Measurements from ENCODE around the gene LRRC71. TPM values are rescaled to one million over a fixed set of nuclear protein-coding genes. Genes with fewer than 3 reads are reported as not detected.
"Not testable (repeated sequence)": the region's sequence is repeated elsewhere in the genome, so short reads cannot be mapped to it uniquely, and the experiment has no call there.

LRRC71 gene
- total RNA-seq, 1 experiment from 2014 or later, result 0.22 TPM

GRCh38 chr1:156926695-156927094 lies 6.3 kb downstream of the LRRC71 start:
- POLR2A ChIA-PET; H3K9me3 Mint-ChIP-seq; H3K36me3 Mint-ChIP-seq; ATAC-seq; H3K27ac Mint-ChIP-seq; DNase-seq (ENCODE audit: low spot score): not testable (repeated sequence)
- H3K27me3 Mint-ChIP-seq (ENCODE audit: low read depth), result peaks cover 98% of the 10 kb centered on the region
- CTCF ChIA-PET, result interaction anchor here (0.6 to 11.9 kb wide), 16 partner anchors 9 to 237 kb away, joined by 3 to 233 read pairs (median 18); partner anchors contain the start of genes CRABP2, INSRR, NTRK1 and PEAR1
- H3K4me1 Mint-ChIP-seq, result peaks cover 23% of the 10 kb centered on the region
- H3K4me3 Mint-ChIP-seq, result peak overlapping the region; percentile 68

- Mint-ChIP-seq H3K4me3 (peak overlapping the region; percentile 68), H3K27me3 (ENCODE audit: low read depth) (peaks cover 91% of the 10 kb centered on the region)
- TF ChIP-seq MAX (CRISPR knock-in tag; IDR thresholded peaks at IDR 0.05) (peak; percentile 60; the same call in 1 of the 2 replicates), GRHL2 (CRISPR knock-in tag; IDR thresholded peaks at IDR 0.05; ENCODE audit: insufficient replicate concordance, severe bottlenecking) (no peak), SOX15 (CRISPR knock-in tag; IDR thresholded peaks at IDR 0.05) (no peak), ZBTB21 (CRISPR knock-in tag; IDR thresholded peaks at IDR 0.05; ENCODE audit: borderline replicate concordance) (no peak; the same call in 1 of the 2 replicates), ZNF121 (CRISPR knock-in tag; IDR thresholded peaks at IDR 0.05) (0 out of 2 replicates have a peak, but pooled peaks have one; percentile 21), ZNF219 (CRISPR knock-in tag; IDR thresholded peaks at IDR 0.05; ENCODE audit: borderline replicate concordance) (no peak), NR3C1 (CRISPR knock-in tag; conservative IDR thresholded peaks at IDR 0.05; ENCODE audit: low read depth) (no peak), SP1 (CRISPR knock-in tag; conservative IDR thresholded peaks at IDR 0.05) (0 out of 2 replicates have a peak, but pooled peaks have one; percentile 41), ARID4B (CRISPR knock-in tag; IDR thresholded peaks at IDR 0.05; ENCODE audit: borderline replicate concordance) (peak; percentile 36; the same call in 1 of the 2 replicates), CDX4 (CRISPR knock-in tag; IDR thresholded peaks at IDR 0.05; ENCODE audit: borderline replicate concordance) (no peak), AFF4 (CRISPR knock-in tag; IDR thresholded peaks at IDR 0.05; ENCODE audit: borderline replicate concordance) (no peak), PRRX2 (CRISPR knock-in tag; IDR thresholded peaks at IDR 0.05) (no peak), FOXK1 (CRISPR knock-in tag; IDR thresholded peaks at IDR 0.05) (peak; percentile 10; the same call in 1 of the 2 replicates), ZMAT4 (CRISPR knock-in tag; IDR thresholded peaks at IDR 0.05) (no peak), AR (CRISPR knock-in tag; IDR thresholded peaks at IDR 0.05) (no peak)
- TF ChIP-seq, protein P1, sequence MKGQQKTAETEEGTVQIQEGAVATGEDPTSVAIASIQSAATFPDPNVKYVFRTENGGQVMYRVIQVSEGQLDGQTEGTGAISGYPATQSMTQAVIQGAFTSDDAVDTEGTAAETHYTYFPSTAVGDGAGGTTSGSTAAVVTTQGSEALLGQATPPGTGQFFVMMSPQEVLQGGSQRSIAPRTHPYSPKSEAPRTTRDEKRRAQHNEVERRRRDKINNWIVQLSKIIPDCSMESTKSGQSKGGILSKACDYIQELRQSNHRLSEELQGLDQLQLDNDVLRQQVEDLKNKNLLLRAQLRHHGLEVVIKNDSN (CRISPR knock-in tag; IDR thresholded peaks at IDR 0.05), result no peak
- TF ChIP-seq, protein P2, sequence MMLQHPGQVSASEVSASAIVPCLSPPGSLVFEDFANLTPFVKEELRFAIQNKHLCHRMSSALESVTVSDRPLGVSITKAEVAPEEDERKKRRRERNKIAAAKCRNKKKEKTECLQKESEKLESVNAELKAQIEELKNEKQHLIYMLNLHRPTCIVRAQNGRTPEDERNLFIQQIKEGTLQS (CRISPR knock-in tag; conservative IDR thresholded peaks at IDR 0.05), result no peak
Observed at GRCh38 chr1:156927215-156928042, 7.0 kb downstream of the LRRC71 start.

More at GRCh38 chr1:156927215-156928042, 7.0 kb downstream of the LRRC71 start:
- Mint-ChIP-seq H3K36me3 (no peaks in the 10 kb centered on the region), H3K9me3 (no peaks in the 10 kb centered on the region), H3K27ac (no peak overlapping the region), H3K4me1 (peaks cover 21% of the 10 kb centered on the region)
- ATAC-seq (peak; percentile 83), DNase-seq (ENCODE audit: low spot score) (peak; percentile 92)
- CTCF ChIA-PET, result interaction anchor here (0.6 to 11.9 kb wide), 53 partner anchors 9 to 336 kb away, joined by 3 to 233 read pairs (median 5); partner anchors contain the start of genes CRABP2, HAPLN2, INSRR and ISG20L2
- POLR2A ChIA-PET, result interaction anchor here (1.0 kb wide), 1 partner anchor 175 kb away, joined by 3 read pairs; no protein-coding TSS in a partner anchor
